ENCODE results near the gene FITM1. TPM values are rescaled to one million over a fixed set of nuclear protein-coding genes. Genes with fewer than 3 reads are reported as not detected.

The FITM1 gene
- total RNA-seq, 1 donor from 2014 or later = not detected

DNA sequence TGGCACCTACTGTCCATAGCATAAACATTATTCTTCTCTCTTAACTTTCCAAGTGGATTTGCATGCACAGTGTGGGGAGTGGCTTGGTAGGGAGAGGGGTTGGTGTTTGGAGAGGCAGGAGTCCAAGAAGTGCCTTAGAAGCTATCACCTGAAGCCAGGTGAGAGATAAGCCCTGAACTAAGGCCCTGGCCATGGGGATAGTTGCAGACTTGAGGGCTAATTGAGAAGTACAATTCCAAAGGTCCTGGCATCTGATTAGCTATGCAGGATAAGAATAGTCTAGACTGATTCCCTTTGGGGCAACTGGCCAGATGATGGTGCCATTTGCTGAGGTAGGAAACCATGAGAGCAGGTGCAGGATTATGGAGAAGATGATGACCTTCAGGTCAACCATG lies 38.4 kb upstream of the FITM1 start:
- Histone ChIP-seq H3K4me3 (ENCODE audit: low read depth, low read length) (no peak overlapping the region), H3K36me3 (ENCODE audit: control insufficient read depth, insufficient read depth, low read length) (no peaks in the 10 kb centered on the region), H3K27me3 (ENCODE audit: control insufficient read depth, insufficient read depth, low read length) (no peaks in the 10 kb centered on the region)
- TF ChIP-seq, protein P1, sequence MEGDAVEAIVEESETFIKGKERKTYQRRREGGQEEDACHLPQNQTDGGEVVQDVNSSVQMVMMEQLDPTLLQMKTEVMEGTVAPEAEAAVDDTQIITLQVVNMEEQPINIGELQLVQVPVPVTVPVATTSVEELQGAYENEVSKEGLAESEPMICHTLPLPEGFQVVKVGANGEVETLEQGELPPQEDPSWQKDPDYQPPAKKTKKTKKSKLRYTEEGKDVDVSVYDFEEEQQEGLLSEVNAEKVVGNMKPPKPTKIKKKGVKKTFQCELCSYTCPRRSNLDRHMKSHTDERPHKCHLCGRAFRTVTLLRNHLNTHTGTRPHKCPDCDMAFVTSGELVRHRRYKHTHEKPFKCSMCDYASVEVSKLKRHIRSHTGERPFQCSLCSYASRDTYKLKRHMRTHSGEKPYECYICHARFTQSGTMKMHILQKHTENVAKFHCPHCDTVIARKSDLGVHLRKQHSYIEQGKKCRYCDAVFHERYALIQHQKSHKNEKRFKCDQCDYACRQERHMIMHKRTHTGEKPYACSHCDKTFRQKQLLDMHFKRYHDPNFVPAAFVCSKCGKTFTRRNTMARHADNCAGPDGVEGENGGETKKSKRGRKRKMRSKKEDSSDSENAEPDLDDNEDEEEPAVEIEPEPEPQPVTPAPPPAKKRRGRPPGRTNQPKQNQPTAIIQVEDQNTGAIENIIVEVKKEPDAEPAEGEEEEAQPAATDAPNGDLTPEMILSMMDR (IDR thresholded peaks at IDR 0.05; ENCODE audit: insufficient read depth, low read length, poor library complexity, severe bottlenecking) = no peak
- DNase-seq (ENCODE audit: low read depth) = no peak

DNA sequence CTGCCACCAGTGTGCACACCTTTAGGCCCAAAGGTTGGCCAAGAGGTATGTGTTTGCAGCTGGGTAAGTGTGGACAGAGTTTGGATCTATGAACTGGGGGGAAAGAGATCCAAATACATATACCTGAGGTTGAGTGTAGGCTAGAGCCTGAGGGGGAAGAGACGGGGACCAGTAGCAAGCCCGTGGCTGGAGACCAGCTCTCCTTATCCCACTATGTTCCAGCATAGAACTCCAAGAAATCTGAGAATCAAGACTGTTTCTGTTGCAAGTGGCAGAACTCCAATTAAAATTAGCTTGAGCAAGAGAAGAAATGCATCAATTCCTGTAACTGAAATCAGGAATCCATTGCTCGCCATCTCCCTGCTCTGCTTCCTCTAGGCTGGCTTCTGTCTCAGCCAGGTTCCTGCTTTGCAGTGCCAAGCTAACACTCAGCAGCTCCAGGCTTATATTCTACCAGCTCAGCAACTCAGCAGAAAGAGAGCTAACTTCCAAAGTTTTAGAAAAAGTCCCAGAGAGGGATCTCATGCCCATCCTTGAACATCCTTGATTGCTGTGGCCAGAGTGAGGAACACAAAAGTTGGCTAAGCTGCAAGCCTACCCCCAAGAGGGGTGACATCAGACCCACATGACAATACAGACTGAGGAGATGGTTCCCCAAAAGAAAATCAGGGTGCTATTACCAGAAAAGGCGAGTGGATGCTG lies 37.8 kb upstream of the FITM1 start:
- Histone ChIP-seq H3K36me3 (ENCODE audit: control insufficient read depth, insufficient read depth, low read length) (no peaks in the 10 kb centered on the region), H3K27me3 (ENCODE audit: control insufficient read depth, insufficient read depth, low read length) (no peaks in the 10 kb centered on the region), H3K4me3 (ENCODE audit: low read depth, low read length) (no peak overlapping the region)
- no peak for DNase-seq (ENCODE audit: low read depth)
- TF ChIP-seq, protein P1 (IDR thresholded peaks at IDR 0.05; ENCODE audit: insufficient read depth, low read length, poor library complexity, severe bottlenecking) = no peak

DNA sequence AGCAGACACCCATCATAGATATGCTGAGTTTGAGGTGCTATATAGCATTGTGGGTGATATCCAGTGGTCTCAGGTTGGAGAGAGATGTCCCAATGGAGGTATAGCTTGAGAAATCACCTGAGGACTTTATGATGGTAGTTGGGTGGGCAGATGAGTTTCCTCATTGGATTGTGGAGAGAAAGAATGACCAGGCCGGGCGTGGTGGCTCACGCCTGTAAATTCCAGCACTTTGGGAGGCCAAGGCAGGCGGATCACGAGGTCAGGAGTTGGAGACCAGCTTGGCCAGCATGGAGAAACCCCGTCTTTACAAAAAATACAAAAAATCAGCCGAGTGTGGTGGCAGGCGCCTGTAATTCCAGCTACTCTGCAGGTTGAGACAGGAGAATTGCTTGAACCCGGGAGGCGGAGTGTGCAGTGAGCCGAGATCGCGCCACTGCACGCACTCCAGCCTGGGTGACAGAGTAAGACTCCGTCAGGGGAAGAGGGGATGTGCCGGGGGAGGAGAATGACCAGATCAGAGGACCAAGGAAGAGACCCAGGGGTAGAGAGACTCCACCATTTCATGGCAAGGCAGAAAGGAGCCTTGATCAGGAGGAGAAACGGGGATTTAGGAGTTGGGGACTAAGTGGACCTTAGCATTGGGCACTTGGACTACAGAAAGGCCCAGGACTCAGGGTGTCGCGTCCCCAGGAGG lies 37.1 kb upstream of the FITM1 start:
- Histone ChIP-seq H3K27me3 (ENCODE audit: control insufficient read depth, insufficient read depth, low read length) (no peaks in the 10 kb centered on the region), H3K36me3 (ENCODE audit: control insufficient read depth, insufficient read depth, low read length) (no peaks in the 10 kb centered on the region), H3K4me3 (ENCODE audit: low read depth, low read length) (peak overlapping the region; percentile 0)
- TF ChIP-seq, protein P1 (IDR thresholded peaks at IDR 0.05; ENCODE audit: insufficient read depth, low read length, poor library complexity, severe bottlenecking) = no peak
- DNase-seq (ENCODE audit: low read depth) = no peak

DNA sequence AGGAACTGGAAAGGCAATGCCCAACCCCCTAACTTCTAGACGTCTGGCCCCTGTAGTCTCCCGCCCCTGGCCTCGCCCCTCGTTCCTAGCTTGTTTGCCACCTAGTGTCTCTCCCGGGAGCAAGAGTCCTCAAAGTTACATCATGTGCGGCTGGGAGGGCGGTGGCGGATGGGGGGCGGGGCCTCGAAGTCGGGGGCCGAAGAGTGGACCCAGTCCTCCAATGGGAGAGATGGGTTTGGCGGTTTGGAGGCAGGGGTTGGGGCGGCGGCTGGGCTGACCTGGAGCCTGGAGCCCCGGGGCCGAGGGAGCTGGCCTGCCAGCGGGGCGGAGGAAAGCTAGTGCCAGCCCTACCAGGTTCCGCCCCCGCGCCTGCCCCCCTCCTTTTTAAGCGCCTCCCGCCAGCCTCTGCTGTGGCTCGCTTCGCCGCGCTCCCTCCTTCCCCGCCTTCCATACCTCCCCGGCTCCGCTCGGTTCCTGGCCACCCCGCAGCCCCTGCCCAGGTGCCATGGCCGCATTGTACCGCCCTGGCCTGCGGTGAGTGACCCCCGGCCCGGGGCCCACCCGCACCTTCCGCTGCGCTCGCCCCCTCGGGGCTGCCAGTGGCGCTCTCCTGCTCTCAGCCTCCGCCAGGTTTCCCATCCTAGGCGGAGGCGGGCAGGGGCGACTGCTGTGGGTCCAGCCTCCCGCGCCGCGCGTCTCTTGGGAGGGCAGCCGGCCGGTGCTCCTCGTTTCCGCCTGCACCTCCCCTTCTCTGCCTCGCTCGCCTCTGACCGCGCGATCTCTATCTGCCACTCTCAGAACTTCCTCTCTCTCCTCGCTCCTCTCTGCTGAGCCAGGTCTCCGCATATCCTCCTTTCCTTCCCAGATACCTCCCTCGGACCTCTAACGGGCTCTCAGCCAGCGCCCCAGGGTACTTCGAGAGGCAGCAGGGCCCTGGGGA lies 36.3 kb upstream of the FITM1 start, which contains the start of gene PCK2:
PCK2 (plus strand) TSS at position 411 of the 940 bp plus-strand sequence; CDS start at position 506, 95 bp downstream.
- TF ChIP-seq, protein P1 (IDR thresholded peaks at IDR 0.05; ENCODE audit: insufficient read depth, low read length, poor library complexity, severe bottlenecking) = peak; percentile 16
- DNase-seq (ENCODE audit: low read depth) = peak; percentile 71
- H3K4me3 ChIP-seq (ENCODE audit: low read depth, low read length) = peak within 1 kb of the TSS; percentile 82

DNA sequence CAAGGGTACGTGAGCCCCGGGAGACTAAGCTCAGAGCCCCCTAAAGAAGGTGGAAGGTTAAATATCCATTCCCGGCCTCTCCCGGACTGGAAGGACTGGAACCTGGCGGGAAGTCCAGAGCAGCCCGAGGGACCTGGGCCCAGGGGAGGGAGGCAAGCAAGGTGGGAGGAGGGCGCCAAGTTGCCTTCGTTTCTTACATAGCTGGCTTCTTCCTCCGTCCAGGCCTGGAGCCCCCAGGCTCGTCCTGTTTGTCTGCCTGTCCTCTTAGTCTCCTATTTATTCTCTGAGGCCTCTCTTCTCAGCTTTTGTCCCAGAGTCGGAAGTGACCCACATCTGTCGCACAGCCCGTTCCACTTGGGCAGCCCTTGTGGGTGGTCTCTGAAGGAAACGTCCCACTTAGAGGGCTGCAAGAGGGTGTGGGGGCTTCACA lies 35.6 kb upstream of the FITM1 start:
- DNase-seq (ENCODE audit: low read depth) = no peak
- Histone ChIP-seq H3K36me3 (ENCODE audit: control insufficient read depth, insufficient read depth, low read length) (no peaks in the 10 kb centered on the region), H3K4me3 (ENCODE audit: low read depth, low read length) (peak overlapping the region; percentile 82), H3K27me3 (ENCODE audit: control insufficient read depth, insufficient read depth, low read length) (no peaks in the 10 kb centered on the region)
- TF ChIP-seq, protein P1 (IDR thresholded peaks at IDR 0.05; ENCODE audit: insufficient read depth, low read length, poor library complexity, severe bottlenecking) = no peak

More for the DNA sequence above, 36.3 kb upstream of the FITM1 start, which contains the start of gene PCK2:
- H3K36me3 ChIP-seq (ENCODE audit: control insufficient read depth, insufficient read depth, low read length) = no peaks in the 10 kb centered on the region
- H3K27me3 ChIP-seq (ENCODE audit: control insufficient read depth, insufficient read depth, low read length) = no peaks in the 10 kb centered on the region

All from kidney epithelial cell (primary cell).